OCI-LY3 (cell line): ENCODE measurements around the gene HAS3.

Experiments
- EZH2phosphoT487 ChIP-seq: fragments of 200-600 bp; shearing (Covaris generic); IDR thresholded peaks from 2 replicates; pipeline ENCODE4 v1.6.1; 2018; ENCODE audit warnings: antibody characterized with exemption, mixed run types, low read depth
- TF ChIP-seq, protein P1 (sequence below): fragments of 200-600, 300-600 bp; sonication (generic); IDR thresholded peaks from 2 replicates; pipeline ENCODE4 v1.5.1; 2014; ENCODE audit warnings: antibody characterized with exemption, low read length, low read depth

DNA sequence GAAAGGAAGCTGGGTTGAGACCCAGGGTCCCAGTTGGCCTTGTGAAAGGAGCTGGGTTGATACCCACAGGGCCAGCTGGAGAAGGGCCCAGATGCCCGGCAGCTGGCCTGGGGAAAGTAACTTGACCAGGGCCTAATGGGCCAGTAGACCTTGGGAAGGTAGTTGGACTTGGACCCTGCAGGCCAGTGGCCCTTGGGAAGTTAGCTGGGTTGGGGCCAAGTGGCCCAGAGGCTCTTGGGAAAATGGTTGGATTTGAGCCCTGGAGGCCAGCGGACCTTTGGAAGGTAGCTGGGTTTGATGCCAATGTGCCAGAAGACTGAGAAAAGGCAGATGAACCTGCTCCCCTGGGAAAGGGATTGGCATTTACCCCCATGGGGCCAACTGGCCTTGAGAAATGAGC lies 13.5 kb downstream of the HAS3 start:
- TF ChIP-seq, protein P1, sequence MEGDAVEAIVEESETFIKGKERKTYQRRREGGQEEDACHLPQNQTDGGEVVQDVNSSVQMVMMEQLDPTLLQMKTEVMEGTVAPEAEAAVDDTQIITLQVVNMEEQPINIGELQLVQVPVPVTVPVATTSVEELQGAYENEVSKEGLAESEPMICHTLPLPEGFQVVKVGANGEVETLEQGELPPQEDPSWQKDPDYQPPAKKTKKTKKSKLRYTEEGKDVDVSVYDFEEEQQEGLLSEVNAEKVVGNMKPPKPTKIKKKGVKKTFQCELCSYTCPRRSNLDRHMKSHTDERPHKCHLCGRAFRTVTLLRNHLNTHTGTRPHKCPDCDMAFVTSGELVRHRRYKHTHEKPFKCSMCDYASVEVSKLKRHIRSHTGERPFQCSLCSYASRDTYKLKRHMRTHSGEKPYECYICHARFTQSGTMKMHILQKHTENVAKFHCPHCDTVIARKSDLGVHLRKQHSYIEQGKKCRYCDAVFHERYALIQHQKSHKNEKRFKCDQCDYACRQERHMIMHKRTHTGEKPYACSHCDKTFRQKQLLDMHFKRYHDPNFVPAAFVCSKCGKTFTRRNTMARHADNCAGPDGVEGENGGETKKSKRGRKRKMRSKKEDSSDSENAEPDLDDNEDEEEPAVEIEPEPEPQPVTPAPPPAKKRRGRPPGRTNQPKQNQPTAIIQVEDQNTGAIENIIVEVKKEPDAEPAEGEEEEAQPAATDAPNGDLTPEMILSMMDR: no peak
- no peak for TF ChIP-seq EZH2phosphoT487
